Measurements from ENCODE around the gene DNAJC17.
A peak's percentile ranks its signal among the peaks of the same experiment; 100 is the strongest.

Gene DNAJC17

DNA sequence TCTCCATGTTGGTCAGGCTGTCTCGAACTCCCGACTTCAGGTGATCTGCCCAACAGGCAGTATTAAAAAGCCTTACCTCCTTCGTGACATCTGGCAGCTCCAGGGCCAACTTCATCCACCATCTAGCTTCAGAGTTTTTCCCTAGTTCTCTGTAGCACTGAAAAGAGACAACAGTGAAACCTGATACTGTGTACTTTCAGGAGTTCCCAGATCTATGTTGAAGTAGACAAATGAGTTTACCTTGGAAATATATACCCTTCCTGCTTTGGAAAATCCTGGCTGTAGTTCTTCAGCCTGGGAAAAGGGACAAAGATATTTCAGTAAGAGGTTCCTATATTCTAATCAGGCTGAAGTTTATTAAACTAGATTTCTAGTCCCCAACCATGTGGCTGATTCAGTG is 70.2 kb downstream of the DNAJC17 start:
- DNase-seq (ENCODE audit: low spot score), result no peak

GRCh38 chr15:40736575-40736974 is 70.7 kb downstream of the DNAJC17 start:
- no peak for DNase-seq (ENCODE audit: low spot score)

DNA sequence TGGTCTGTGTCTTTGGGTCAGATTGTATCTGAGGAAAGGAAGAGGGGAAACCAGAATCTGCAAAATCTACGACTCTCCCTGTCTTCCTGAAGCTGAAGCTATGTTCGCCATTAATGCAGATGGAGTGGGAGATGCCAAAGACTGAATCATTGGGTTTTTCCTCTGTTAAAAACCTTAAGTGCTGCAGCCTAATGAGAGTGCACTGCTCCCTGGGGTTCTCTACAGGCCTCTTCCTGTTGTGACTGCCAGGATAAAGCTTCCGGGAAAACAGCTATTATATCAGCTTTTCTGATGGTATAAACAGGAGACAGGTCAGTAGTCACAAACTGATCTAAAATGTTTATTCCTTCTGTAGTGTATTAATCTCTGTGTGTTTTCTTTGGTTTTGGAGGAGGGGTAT is 76.2 kb downstream of the DNAJC17 start:
- no peak for DNase-seq (ENCODE audit: low spot score)

DNA sequence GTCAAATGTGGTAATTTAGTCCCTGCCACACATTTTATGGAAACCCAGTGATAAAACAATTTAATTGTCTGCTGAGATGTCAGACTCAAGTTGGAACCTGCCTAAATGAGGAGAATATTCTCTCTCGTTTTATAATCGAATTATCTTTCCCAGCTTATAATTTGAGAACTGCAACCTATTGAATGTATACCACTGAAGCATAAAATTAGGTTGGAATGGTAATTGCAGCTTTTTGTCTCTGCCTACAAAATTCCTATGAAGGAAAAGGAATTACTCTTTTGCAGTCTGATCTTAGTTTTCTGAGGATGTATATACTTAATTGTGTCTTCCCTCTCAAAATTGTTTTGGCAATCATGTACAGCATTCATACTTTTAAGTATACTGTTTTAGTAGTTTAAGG is 83.4 kb downstream of the DNAJC17 start:
- DNase-seq (ENCODE audit: low spot score), result no peak

GRCh38 chr15:40722934-40723333 is 84.3 kb downstream of the DNAJC17 start:
- DNase-seq (ENCODE audit: low spot score), result peak; percentile 21

GRCh38 chr15:40722354-40722753 is 84.9 kb downstream of the DNAJC17 start:
- no peak for DNase-seq (ENCODE audit: low spot score)

- no peak for DNase-seq (ENCODE audit: low spot score)
Observed at GRCh38 chr15:40721701-40722100, 85.6 kb downstream of the DNAJC17 start.

DNA sequence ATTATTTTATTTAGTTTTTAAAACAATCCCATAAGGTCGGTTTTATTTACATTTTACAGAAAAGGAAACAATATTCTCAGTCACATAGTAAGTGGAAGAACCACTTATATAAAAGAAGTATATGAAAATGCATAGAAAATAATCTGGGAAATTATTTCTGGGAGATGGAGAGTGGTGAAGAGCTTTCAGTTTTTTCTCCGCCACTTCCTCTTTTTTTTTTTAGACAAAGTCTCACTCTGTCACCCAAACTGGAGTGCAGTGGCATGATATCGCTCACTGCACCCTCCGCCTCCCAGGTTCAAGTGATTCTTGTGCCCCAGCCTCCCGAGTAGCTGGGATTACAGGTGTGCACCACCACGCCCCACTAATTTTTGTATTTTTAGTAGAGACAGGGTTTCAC is 91.1 kb downstream of the DNAJC17 start:
- no peak for DNase-seq (ENCODE audit: low spot score)
